Mammary epithelial cell (primary cell): ENCODE data around the gene NEK5.

Experiments
- EZH2 ChIP-seq: IDR thresholded peaks from 2 replicates; pipeline ENCODE4 v1.6.1; 2012; ENCODE audit warnings: low read length, inconsistent platforms, borderline replicate concordance
- TF ChIP-seq, protein P1 (sequence below), 2 donors: IDR thresholded peaks in 1 of 2; conservative IDR thresholded peaks in 1 of 2; 2 replicates each; pipeline ENCODE4 v1.5.1; 2011 to 2012; ENCODE audit warnings: inconsistent platforms in 2 of 2, low read length in 2 of 2, mild to moderate bottlenecking in 2 of 2, control low read depth in 1 of 2, low read depth in 1 of 2; ENCODE audit not compliant: insufficient read depth in 1 of 2; ENCODE audit errors: extremely low read depth in 1 of 2

DNA sequence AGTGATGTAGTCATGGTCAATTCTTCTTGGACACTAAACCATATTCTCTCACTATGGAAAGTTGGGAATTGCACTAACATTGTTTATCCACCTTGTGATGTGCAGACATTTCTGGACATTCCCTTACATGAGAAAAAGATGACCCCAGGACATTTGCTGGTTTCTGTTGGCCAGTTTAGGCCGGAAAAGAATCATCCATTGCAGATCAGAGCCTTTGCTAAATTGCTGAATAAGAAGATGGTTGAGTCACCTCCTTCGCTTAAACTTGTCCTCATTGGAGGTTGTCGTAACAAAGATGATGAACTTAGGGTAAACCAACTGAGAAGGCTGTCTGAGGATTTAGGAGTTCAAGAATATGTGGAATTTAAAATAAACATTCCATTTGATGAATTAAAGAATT, 104.4 kb downstream of the NEK5 start, which contains the start of gene UTP14C:
- TF ChIP-seq EZH2, result no peak
- TF ChIP-seq, protein P1, sequence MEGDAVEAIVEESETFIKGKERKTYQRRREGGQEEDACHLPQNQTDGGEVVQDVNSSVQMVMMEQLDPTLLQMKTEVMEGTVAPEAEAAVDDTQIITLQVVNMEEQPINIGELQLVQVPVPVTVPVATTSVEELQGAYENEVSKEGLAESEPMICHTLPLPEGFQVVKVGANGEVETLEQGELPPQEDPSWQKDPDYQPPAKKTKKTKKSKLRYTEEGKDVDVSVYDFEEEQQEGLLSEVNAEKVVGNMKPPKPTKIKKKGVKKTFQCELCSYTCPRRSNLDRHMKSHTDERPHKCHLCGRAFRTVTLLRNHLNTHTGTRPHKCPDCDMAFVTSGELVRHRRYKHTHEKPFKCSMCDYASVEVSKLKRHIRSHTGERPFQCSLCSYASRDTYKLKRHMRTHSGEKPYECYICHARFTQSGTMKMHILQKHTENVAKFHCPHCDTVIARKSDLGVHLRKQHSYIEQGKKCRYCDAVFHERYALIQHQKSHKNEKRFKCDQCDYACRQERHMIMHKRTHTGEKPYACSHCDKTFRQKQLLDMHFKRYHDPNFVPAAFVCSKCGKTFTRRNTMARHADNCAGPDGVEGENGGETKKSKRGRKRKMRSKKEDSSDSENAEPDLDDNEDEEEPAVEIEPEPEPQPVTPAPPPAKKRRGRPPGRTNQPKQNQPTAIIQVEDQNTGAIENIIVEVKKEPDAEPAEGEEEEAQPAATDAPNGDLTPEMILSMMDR (conservative IDR thresholded peaks at IDR 0.05 in 1 of 2, IDR thresholded peaks at IDR 0.05 in 1 of 2; ENCODE audit: extremely low read depth in 1 of 2, insufficient read depth in 1 of 2, low read depth in 1 of 2, low read length in 2 of 2), result no peak
